Hepatocyte (in vitro differentiated cells): ENCODE results near the gene AANAT. TPM values are rescaled to one million over a fixed set of nuclear protein-coding genes. Genes with fewer than 3 reads are reported as not detected.
A peak's percentile ranks its signal among the peaks of the same experiment; 100 is the strongest.

Experiments
- DNase-seq: peaks from one replicate; pipeline ENCODE4 v3.0.0-alpha.2; 2016; ENCODE audit warnings: low spot score
- H2AFZ ChIP-seq: fragments of 200-600 bp; sonication (generic); 2 replicates; pipeline ENCODE4 v1.6.0; 2016; ENCODE audit warnings: antibody characterized with exemption, mild to moderate bottlenecking
- H3K27ac ChIP-seq: fragments of 200-600 bp; sonication (generic); 2 replicates; pipeline ENCODE4 v1.5.1; 2016; ENCODE audit warnings: mild to moderate bottlenecking
- H3K27me3 ChIP-seq: fragments of 200-600 bp; sonication (generic); 2 replicates; pipeline ENCODE4 v1.6.1; 2016
- H3K36me3 ChIP-seq: fragments of 200-600 bp; sonication (generic); replicated peaks from 2 replicates; pipeline ENCODE4 v1.5.1; 2016; ENCODE audit warnings: low read depth; ENCODE audit not compliant: insufficient read depth
- H3K4me1 ChIP-seq: fragments of 200-600 bp; sonication (generic); 2 replicates; pipeline ENCODE4 v1.5.1; 2016; ENCODE audit warnings: mild to moderate bottlenecking, moderate library complexity; ENCODE audit not compliant: insufficient read depth
- H3K4me2 ChIP-seq: fragments of 200-600 bp; sonication (generic); 2 replicates; pipeline ENCODE4 v1.6.0; 2016
- H3K4me3 ChIP-seq: fragments of 200-600 bp; sonication (generic); 2 replicates; pipeline ENCODE4 v1.5.1; 2016; ENCODE audit warnings: mild to moderate bottlenecking
- H3K79me2 ChIP-seq: fragments of 200-600 bp; sonication (generic); 2 replicates; pipeline ENCODE4 v1.6.0; 2017; ENCODE audit warnings: mild to moderate bottlenecking
- H3K9me2 ChIP-seq: fragments of 200-600 bp; sonication (generic); replicated peaks from 2 replicates; pipeline ENCODE4 v1.6.0; 2017; ENCODE audit warnings: mild to moderate bottlenecking; ENCODE audit not compliant: insufficient read depth
- H3K9me3 ChIP-seq: fragments of 200-600 bp; sonication (generic); 2 replicates; pipeline ENCODE4 v1.5.1; 2016; ENCODE audit warnings: low read depth, mild to moderate bottlenecking
- H4K20me1 ChIP-seq: fragments of 200-600 bp; sonication (generic); 2 replicates; pipeline ENCODE4 v1.6.0; 2016; ENCODE audit warnings: mild to moderate bottlenecking; ENCODE audit not compliant: insufficient read depth, poor library complexity, severe bottlenecking
- CTCF ChIP-seq: fragments of 200-600 bp; sonication (generic); IDR thresholded peaks from 2 replicates; pipeline ENCODE4 v1.5.1; 2016; ENCODE audit warnings: antibody characterized with exemption, mild to moderate bottlenecking; ENCODE audit not compliant: poor library complexity
- EZH2 ChIP-seq: fragments of 200-600 bp; sonication (generic); IDR thresholded peaks from 2 replicates; pipeline ENCODE4 v1.6.1; 2016; ENCODE audit warnings: antibody characterized with exemption, mild to moderate bottlenecking, borderline replicate concordance
- EZH2phosphoT487 ChIP-seq: fragments of 200-600 bp; sonication (generic); IDR thresholded peaks from one replicate; pipeline ENCODE4 v1.6.1; 2018; ENCODE audit warnings: antibody characterized with exemption, mild to moderate bottlenecking, low read depth, moderate library complexity; ENCODE audit not compliant: unreplicated experiment, severe bottlenecking
- WGBS: methylation state at CpG from one replicate; pipeline ENCODE4 v1.1.6; 2016; ENCODE audit warnings: low lambda C conversion rate; ENCODE audit errors: missing lambda C conversion rate; 5-methylcytosine and 5-hydroxymethylcytosine counted together
- polyA plus RNA-seq: library from polyadenylated mRNA; unstranded; fragments of >200 nt; fragmentation: Nextera tagmentation; extraction: Ambion mirVana; gene quantifications from 2 replicates; pipeline ENCODE4 v1.2.1, GENCODE V29; 2016
- total RNA-seq: library from RNA; depleted of rRNA; stranded (reverse); fragments of >200 nt; gene quantifications from 2 replicates; pipeline ENCODE4 v1.2.3, GENCODE V29; 2014

AANAT gene
- total and polyA plus RNA-seq, 2 experiments from 2014 or later, result not detected

- H3K4me2 ChIP-seq, result peak overlapping the region; percentile 92
- H3K4me3 ChIP-seq, result peak overlapping the region; percentile 87
- TF ChIP-seq CTCF (no peak), EZH2phosphoT487 (no peak), EZH2 (no peak)
- H3K4me1 ChIP-seq, result peaks cover 28% of the 10 kb centered on the region
- H3K27me3 ChIP-seq, result no peaks in the 10 kb centered on the region
- H3K9me3 ChIP-seq, result no peaks in the 10 kb centered on the region
- H4K20me1 ChIP-seq, result no peaks in the 10 kb centered on the region
- DNase-seq, result no peak
- H2AFZ ChIP-seq, result no peak overlapping the region
- H3K27ac ChIP-seq, result no peak overlapping the region
- 56% methylated on average over 17 of the region's 17 CpGs for WGBS
- no peaks in the 10 kb centered on the region for H3K36me3 ChIP-seq
- H3K9me2 ChIP-seq, result no peaks in the 10 kb centered on the region
- H3K79me2 ChIP-seq, result peaks cover 11% of the 10 kb centered on the region
These were observed 32.8 kb downstream of the AANAT start for GRCh38 chr17:76500074-76500746.

GRCh38 chr17:76500747-76501017 is 33.3 kb downstream of the AANAT start:
- peaks cover 11% of the 10 kb centered on the region for H3K79me2 ChIP-seq
- H3K36me3 ChIP-seq, result no peaks in the 10 kb centered on the region
- H3K4me2 ChIP-seq, result peak overlapping the region; percentile 92
- no peaks in the 10 kb centered on the region for H4K20me1 ChIP-seq
- no peaks in the 10 kb centered on the region for H3K9me2 ChIP-seq
- H3K9me3 ChIP-seq, result no peaks in the 10 kb centered on the region
- DNase-seq, result no peak
- H3K27ac ChIP-seq, result peak overlapping the region; percentile 32
- no peak overlapping the region for H2AFZ ChIP-seq
- H3K4me3 ChIP-seq, result peak overlapping the region; percentile 87
- H3K27me3 ChIP-seq, result no peaks in the 10 kb centered on the region
- H3K4me1 ChIP-seq, result peaks cover 27% of the 10 kb centered on the region
- 5% methylated on average over 10 of the region's 10 CpGs for WGBS
- TF ChIP-seq EZH2 (no peak), CTCF (no peak), EZH2phosphoT487 (no peak)

- Histone ChIP-seq H3K27ac (peak within 1 kb of the TSS; percentile 51), H2AFZ (peak within 1 kb of the TSS; percentile 77), H4K20me1 (no peaks in the 10 kb centered on the region), H3K4me2 (peak within 1 kb of the TSS; percentile 92), H3K79me2 (peaks cover 11% of the 10 kb centered on the region), H3K27me3 (no peaks in the 10 kb centered on the region), H3K9me2 (no peaks in the 10 kb centered on the region), H3K4me1 (peaks cover 26% of the 10 kb centered on the region), H3K4me3 (peak within 1 kb of the TSS; percentile 87), H3K36me3 (no peaks in the 10 kb centered on the region), H3K9me3 (no peaks in the 10 kb centered on the region)
- WGBS, result 10% methylated on average over 14 of the region's 72 CpGs
- TF ChIP-seq EZH2phosphoT487 (no peak), EZH2 (no peak), CTCF (no peak)
- DNase-seq, result peak; percentile 94
These were observed 33.8 kb downstream of the AANAT start, which contains the start of gene RHBDF2 for GRCh38 chr17:76501018-76501826. Gene RHBDF2 (minus strand): TSS chr17:76501423. CDS start chr17:76481524, 19,899 bp downstream.
